Measurements from ENCODE around the gene TET1.
"Not testable (repeated sequence)": the region's sequence is repeated elsewhere in the genome, so short reads cannot be mapped to it uniquely, and the experiment has no call there.

Gene TET1

GRCh38 chr10:68717435-68717834, 157.3 kb downstream of the TET1 start:
- no peak for DNase-seq

GRCh38 chr10:68720793-68721672, 160.9 kb downstream of the TET1 start, which contains the start of gene CCAR1:
Gene CCAR1, plus strand, starts transcription at chr10:68721239. Its CDS starts 1,266 bp downstream, at chr10:68722505.
- peak; percentile 99 for DNase-seq

GRCh38 chr10:68721673-68722335, 161.7 kb downstream of the TET1 start:
- DNase-seq, result no peak

- no peak for DNase-seq
These were observed 164.9 kb downstream of the TET1 start for GRCh38 chr10:68725016-68725415.

GRCh38 chr10:68727146-68727545, 167.0 kb downstream of the TET1 start:
- DNase-seq, result no peak

- no peak for DNase-seq
These were observed 172.5 kb downstream of the TET1 start for GRCh38 chr10:68732651-68733050.

GRCh38 chr10:68734349-68734748, 174.2 kb downstream of the TET1 start:
- no peak for DNase-seq

DNA sequence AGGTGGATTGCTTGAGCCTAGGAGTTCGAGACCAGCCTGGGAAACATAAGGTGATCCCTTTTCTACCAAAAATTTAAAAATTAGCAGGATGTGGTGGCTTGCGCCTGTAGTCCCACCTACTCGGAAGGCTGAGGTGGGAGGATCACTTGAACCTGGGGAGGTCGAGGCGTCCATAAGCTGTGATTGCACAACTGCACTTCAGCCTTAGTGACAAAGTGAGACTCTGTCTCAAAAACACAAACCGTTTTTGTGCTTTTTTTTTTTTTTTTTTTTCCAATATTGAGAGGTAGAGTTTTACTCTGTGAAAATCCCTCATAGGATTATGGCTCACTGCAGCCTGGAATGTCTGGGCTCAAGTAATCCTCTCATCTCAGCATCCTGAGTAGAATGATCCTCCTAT, 175.0 kb downstream of the TET1 start:
- DNase-seq, result no peak

DNA sequence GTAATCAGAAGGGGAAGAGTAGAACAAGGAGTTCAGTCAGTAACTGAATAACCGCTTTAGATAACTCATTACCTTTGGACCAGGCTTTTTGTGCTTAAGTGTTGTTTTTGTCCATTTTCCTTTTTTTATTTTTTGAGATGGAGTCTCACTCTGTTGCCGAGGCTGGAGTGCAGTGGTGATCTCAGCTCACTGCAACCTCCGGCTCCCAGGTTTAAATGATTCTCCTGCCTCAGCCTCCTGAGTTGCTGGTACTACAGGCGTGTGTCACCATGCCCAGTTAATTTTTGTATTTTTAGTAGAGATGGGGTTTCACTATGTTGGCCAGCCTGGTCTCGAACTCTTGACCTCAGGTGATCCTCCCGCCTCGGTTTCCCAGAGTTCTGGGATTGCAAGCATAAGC, 175.6 kb downstream of the TET1 start:
- not testable (repeated sequence) for DNase-seq

GRCh38 chr10:68740676-68741075, 180.5 kb downstream of the TET1 start:
- not testable (repeated sequence) for DNase-seq

DNA sequence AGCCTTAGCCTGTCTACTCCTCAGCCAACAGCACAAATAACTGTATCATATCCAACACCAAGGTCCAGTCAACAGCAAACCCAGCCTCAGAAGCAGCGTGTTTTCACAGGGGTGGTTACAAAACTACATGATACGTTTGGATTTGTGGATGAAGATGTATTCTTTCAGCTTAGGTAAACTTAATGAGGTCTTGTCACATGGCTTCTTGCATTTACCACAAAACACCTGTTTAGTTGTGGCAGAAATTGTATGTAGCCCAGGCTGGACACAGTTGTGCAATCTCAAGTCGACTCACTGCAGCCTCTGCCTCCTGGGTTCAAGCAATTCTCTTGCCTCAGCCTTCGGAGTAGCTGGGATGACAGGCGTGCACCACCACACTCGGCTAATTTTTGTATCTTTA, 182.3 kb downstream of the TET1 start:
- DNase-seq, result no peak

Measured in right hindlimb (tissue), 1 donor.